Astrocyte (in vitro differentiated cells and primary cell): ENCODE results near the gene GGA2. TPM values are rescaled to one million over a fixed set of nuclear protein-coding genes. Genes with fewer than 3 reads are reported as not detected.

Experiments
- total RNA-seq: library from RNA; stranded (reverse); gene quantifications from 2 replicates; pipeline ENCODE4 v1.2.1, GENCODE V29; 2021

The GGA2 gene
- total RNA-seq, 1 donor from 2014 or later = 84.0 TPM

Other genes with a start within 250 kb of the GGA2 start
- not detected in 2 replicates for gene SCNN1B, start 208.2 kb downstream of the GGA2 start, total RNA-seq
- gene COG7, start 57.3 kb downstream of the GGA2 start, total RNA-seq = 17.9 and 19.8 TPM in 2 replicates
- gene EARS2, start 46.9 kb upstream of the GGA2 start, total RNA-seq = 19.4 and 24.4 TPM in 2 replicates
- 144 and 146 TPM in 2 replicates for gene UBFD1, start 47.2 kb upstream of the GGA2 start, total RNA-seq
- gene NDUFAB1, start 85.8 kb upstream of the GGA2 start, total RNA-seq = 92.5 and 93.1 TPM in 2 replicates
- 12.2 and 12.8 TPM in 2 replicates for gene PALB2, start 130.8 kb upstream of the GGA2 start, total RNA-seq
- 110 and 117 TPM in 2 replicates for gene DCTN5, start 131.0 kb upstream of the GGA2 start, total RNA-seq
- 6.8 and 10.5 TPM in 2 replicates for gene PLK1, start 168.4 kb upstream of the GGA2 start, total RNA-seq
- gene ERN2, start 202.7 kb upstream of the GGA2 start, total RNA-seq = not detected in 2 replicates
- gene CHP2, start 244.5 kb upstream of the GGA2 start, total RNA-seq = not detected in 2 replicates